ENCODE data around the gene PROSER3.

DNA sequence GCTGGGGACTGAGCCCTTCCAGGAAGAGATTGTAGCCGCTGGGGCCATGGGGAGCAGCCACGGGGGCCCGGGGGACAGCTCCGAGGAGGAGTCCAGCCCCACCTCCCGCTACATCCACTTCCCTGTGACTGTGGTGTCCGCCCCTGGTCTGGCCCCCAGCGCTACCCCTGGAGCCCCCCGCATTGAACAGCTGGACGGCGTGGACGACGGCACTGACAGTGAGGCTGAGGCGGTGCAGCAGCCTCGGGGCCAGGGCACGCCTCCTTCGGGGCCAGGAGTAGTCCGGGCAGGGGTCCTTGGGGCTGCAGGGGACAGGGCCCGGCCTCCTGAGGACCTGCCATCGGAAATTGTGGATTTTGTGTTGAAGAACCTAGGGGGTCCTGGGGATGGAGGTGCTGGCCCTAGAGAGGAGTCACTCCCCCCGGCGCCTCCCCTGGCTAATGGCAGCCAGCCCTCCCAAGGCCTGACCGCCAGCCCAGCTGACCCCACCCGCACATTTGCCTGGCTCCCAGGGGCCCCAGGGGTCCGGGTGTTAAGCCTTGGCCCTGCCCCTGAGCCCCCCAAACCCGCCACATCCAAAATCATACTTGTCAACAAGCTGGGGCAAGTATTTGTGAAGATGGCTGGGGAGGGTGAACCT lies 25.3 kb upstream of the PROSER3 start:
- TF ChIP-seq, protein P1, sequence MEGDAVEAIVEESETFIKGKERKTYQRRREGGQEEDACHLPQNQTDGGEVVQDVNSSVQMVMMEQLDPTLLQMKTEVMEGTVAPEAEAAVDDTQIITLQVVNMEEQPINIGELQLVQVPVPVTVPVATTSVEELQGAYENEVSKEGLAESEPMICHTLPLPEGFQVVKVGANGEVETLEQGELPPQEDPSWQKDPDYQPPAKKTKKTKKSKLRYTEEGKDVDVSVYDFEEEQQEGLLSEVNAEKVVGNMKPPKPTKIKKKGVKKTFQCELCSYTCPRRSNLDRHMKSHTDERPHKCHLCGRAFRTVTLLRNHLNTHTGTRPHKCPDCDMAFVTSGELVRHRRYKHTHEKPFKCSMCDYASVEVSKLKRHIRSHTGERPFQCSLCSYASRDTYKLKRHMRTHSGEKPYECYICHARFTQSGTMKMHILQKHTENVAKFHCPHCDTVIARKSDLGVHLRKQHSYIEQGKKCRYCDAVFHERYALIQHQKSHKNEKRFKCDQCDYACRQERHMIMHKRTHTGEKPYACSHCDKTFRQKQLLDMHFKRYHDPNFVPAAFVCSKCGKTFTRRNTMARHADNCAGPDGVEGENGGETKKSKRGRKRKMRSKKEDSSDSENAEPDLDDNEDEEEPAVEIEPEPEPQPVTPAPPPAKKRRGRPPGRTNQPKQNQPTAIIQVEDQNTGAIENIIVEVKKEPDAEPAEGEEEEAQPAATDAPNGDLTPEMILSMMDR (IDR thresholded peaks at IDR 0.05; ENCODE audit: low read depth, low read length) = no peak
- no peak for TF ChIP-seq POLR2A (IDR thresholded peaks at IDR 0.05; ENCODE audit: extremely low read depth, insufficient read length)
- TF ChIP-seq MYC (IDR thresholded peaks at IDR 0.05; ENCODE audit: low read depth, low read length) = no peak

Data from NB4 (cell line).